Measurements from ENCODE around the gene ZFAND2A. TPM values are rescaled to one million over a fixed set of nuclear protein-coding genes. Genes with fewer than 3 reads are reported as not detected.

Gene ZFAND2A
- total RNA-seq, 4 donors from 2014 or later: 17.8 to 27.0 (median 22.3) TPM

DNA sequence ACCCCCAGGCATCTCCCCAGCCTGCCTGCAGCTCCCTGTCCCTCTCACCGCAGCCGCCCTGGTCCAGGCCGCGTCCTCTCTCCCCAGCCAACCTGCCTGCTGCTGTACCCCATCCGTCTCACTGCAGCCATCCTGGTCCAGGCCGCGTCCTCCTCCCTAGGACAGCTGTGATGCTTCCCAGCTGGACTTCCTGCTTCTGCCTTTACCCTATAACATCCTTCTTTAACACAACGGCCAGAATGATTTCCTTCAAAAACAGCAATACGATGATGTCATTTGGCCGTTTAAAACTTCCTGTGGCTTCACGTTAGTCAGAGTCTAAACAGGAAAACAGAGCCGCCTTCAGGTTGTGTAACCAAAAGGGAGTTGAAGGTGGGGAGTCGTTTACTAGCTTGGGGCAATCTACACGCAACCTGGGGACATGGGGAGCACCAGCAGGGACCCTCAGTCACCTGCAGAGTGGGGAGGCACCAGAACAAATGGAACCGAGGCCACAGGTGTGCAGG, 32.2 kb upstream of the ZFAND2A start:
- 51% methylated on average over 15 of the region's 15 CpGs for WGBS
- peaks cover 80% of the 10 kb centered on the region for H3K27me3 ChIP-seq
- no peaks in the 10 kb centered on the region for H3K9me3 ChIP-seq
- TF ChIP-seq POLR2A (IDR thresholded peaks at IDR 0.05): no peak
- no peak overlapping the region for H3K4me3 ChIP-seq
- H3K4me1 ChIP-seq: no peaks in the 10 kb centered on the region
- no peaks in the 10 kb centered on the region for H3K36me3 ChIP-seq
- no peak overlapping the region for H3K27ac ChIP-seq
- DNase-seq (ENCODE audit: low spot score in 2 of 2): no peak

DNA sequence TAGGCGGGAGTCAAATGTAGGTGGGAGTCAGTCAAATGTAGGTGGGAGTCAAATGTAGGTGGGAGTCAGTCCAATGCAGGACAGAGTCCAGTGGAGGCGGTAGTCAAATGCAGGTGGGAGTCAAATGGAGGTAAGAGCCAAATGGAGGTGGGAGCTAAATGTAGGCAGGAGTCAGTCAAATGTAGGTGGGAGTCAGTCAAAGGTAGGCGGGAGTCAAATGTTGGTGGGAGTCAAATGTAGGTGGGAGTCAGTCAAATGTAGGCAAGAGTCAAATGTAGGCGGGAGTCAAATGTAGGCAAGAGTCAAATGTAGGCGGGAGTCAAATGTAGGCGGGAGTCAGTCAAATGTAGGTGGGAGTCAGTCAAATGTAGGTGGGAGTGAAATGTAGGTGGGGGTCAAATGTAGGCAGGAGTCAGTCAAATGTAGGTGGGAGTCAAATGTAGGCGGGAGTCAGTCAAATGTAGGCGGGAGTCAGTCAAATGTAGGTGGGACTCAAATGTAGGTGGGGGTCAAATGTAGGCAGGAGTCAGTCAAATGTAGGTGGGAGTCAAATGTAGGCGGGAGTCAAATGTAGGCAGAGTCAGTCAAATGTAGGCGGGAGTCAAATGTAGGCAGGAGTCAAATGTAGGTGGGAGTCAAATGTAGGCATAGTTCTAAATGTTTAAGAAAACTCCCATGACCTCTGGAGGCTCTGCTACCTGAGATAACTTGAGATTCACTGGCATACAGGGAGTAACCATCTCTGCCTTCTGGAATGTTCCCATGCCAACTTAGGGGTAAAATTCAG, 30.2 kb upstream of the ZFAND2A start:
- Histone ChIP-seq H3K27ac (no peak overlapping the region), H3K27me3 (peaks cover 89% of the 10 kb centered on the region), H3K36me3 (no peaks in the 10 kb centered on the region), H3K4me3 (no peak overlapping the region), H3K4me1 (no peaks in the 10 kb centered on the region), H3K9me3 (no peaks in the 10 kb centered on the region)
- WGBS: 86% methylated on average over 10 of the region's 10 CpGs
- no peak for DNase-seq (ENCODE audit: low spot score in 2 of 2)
- TF ChIP-seq, protein P1, sequence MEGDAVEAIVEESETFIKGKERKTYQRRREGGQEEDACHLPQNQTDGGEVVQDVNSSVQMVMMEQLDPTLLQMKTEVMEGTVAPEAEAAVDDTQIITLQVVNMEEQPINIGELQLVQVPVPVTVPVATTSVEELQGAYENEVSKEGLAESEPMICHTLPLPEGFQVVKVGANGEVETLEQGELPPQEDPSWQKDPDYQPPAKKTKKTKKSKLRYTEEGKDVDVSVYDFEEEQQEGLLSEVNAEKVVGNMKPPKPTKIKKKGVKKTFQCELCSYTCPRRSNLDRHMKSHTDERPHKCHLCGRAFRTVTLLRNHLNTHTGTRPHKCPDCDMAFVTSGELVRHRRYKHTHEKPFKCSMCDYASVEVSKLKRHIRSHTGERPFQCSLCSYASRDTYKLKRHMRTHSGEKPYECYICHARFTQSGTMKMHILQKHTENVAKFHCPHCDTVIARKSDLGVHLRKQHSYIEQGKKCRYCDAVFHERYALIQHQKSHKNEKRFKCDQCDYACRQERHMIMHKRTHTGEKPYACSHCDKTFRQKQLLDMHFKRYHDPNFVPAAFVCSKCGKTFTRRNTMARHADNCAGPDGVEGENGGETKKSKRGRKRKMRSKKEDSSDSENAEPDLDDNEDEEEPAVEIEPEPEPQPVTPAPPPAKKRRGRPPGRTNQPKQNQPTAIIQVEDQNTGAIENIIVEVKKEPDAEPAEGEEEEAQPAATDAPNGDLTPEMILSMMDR (IDR thresholded peaks at IDR 0.05): no peak
- TF ChIP-seq EP300 (IDR thresholded peaks at IDR 0.05) (no peak), POLR2AphosphoS5 (IDR thresholded peaks at IDR 0.05) (no peak), POLR2A (IDR thresholded peaks at IDR 0.05) (no peak)

DNA sequence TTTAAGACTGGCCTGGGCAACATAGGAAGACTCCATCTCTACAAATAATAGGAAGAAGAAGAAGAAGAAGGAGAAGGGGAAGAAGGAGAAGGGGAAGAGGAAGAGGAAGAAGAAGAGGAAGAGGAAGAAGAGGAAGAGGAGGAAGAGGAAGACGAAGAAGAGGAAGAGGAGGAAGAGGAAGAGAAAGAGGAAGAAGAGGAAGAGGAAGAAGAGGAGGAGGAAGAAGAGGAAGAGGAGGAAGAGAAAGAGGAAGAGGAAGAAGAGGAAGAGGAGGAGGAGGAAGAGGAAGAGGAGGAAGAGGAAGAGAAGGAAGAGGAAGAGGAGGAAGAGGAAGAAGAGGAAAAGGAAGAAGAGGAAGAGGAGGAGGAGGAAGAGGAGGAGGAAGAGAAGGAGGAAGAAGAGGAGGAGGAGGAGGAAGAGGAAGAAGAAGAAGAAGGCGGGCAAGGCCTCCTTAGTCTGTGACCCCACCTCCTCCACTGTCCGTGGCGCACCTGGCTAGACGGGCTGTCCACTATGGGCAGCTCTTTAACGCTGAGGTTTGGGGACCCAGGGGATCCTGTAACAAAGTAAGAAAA, 28.8 kb upstream of the ZFAND2A start:
- WGBS: 89% methylated on average over 5 of the region's 6 CpGs
- no peak for DNase-seq (ENCODE audit: low spot score in 2 of 2)
- TF ChIP-seq POLR2AphosphoS5 (IDR thresholded peaks at IDR 0.05) (no peak), POLR2A (IDR thresholded peaks at IDR 0.05) (no peak), EP300 (IDR thresholded peaks at IDR 0.05) (no peak)
- TF ChIP-seq, protein P1 (IDR thresholded peaks at IDR 0.05): no peak
- Histone ChIP-seq H3K27me3 (peaks cover 87% of the 10 kb centered on the region), H3K9me3 (no peaks in the 10 kb centered on the region), H3K4me3 (no peak overlapping the region), H3K36me3 (no peaks in the 10 kb centered on the region), H3K4me1 (no peaks in the 10 kb centered on the region), H3K27ac (no peak overlapping the region)

DNA sequence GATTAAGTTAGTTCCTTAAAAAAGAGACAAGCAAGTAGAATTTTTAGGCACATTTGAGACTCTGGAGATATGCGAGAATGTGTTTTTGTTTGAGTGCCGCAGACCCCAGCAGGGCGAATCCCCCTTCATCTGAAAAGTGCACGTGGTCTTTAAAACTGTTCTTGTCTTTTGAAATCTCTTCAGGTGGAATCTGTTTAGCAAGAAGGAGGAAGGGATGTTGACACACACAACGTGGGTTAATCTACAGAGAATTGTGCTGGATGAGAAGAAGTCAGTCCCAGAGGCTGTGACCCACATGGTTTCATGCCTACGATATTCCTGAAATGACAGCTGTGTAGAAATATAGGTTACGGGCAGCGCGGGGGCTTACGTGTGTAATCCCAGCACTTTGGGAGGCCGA, 27.1 kb upstream of the ZFAND2A start:
- WGBS: 79% methylated on average over 11 of the region's 11 CpGs
- no peak overlapping the region for H3K27ac ChIP-seq
- no peaks in the 10 kb centered on the region for H3K9me3 ChIP-seq
- TF ChIP-seq POLR2A (IDR thresholded peaks at IDR 0.05): no peak
- TF ChIP-seq EP300 (IDR thresholded peaks at IDR 0.05): no peak
- no peak overlapping the region for H3K4me3 ChIP-seq
- no peaks in the 10 kb centered on the region for H3K4me1 ChIP-seq
- H3K36me3 ChIP-seq: no peaks in the 10 kb centered on the region
- no peak for DNase-seq (ENCODE audit: low spot score in 2 of 2)
- peaks cover 77% of the 10 kb centered on the region for H3K27me3 ChIP-seq

DNA sequence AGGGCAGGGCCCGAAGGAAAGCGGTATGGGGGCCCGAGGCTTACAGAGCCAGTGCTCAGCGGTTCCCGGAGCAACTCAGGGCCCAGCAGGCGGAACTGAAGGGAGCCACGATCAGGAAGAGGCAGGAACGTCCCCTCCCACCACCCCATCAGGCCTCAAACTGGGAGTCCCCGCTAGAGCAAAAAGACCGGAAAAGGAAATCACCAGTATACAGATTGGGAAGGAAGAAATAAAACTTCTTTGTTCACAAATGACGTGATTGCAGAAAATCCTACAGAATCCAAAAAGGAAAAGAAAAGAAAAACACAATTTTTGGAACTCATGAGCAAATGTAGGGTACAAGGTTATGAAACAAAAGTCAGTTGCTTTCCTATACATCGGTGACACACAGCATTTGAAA, 21.6 kb upstream of the ZFAND2A start:
- Histone ChIP-seq H3K36me3 (no peaks in the 10 kb centered on the region), H3K27me3 (peaks cover 39% of the 10 kb centered on the region), H3K27ac (no peak overlapping the region), H3K9me3 (no peaks in the 10 kb centered on the region), H3K4me1 (peaks cover 3% of the 10 kb centered on the region), H3K4me3 (no peak overlapping the region)
- 47% methylated on average over 12 of the region's 12 CpGs for WGBS
- no peak for DNase-seq (ENCODE audit: low spot score in 2 of 2)
- TF ChIP-seq POLR2A (IDR thresholded peaks at IDR 0.05) (no peak), EP300 (IDR thresholded peaks at IDR 0.05) (no peak), POLR2AphosphoS5 (IDR thresholded peaks at IDR 0.05) (no peak)
- TF ChIP-seq, protein P1 (IDR thresholded peaks at IDR 0.05): no peak

DNA sequence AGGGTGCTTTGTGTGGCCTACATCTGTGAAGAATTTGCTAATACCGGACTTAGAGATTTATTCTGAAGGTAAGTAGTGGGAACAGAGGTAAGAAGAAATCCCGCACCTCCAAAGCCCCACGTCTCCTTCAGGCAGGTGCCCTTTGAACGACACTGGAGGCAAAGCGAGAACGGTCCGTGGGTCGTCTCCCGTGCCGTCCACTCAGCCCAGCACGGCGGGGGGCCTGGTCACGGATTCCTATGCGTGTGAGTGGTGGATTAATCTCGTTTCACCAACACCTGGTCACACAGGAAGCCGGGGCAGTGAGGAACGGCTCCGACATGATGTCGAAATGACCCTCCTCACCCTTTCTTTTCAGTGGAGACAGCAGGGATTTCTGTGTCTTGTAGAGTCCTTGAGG, 21.0 kb upstream of the ZFAND2A start:
- TF ChIP-seq POLR2AphosphoS5 (IDR thresholded peaks at IDR 0.05) (no peak), POLR2A (IDR thresholded peaks at IDR 0.05) (no peak), EP300 (IDR thresholded peaks at IDR 0.05) (no peak)
- TF ChIP-seq, protein P1 (IDR thresholded peaks at IDR 0.05): no peak
- no peak overlapping the region for H3K4me3 ChIP-seq
- no peak overlapping the region for H3K27ac ChIP-seq
- peaks cover 33% of the 10 kb centered on the region for H3K27me3 ChIP-seq
- WGBS: 87% methylated on average over 19 of the region's 19 CpGs
- H3K36me3 ChIP-seq: no peaks in the 10 kb centered on the region
- no peak for DNase-seq (ENCODE audit: low spot score in 2 of 2)
- H3K9me3 ChIP-seq: no peaks in the 10 kb centered on the region
- peaks cover 9% of the 10 kb centered on the region for H3K4me1 ChIP-seq

Data from suprapubic skin (tissue), 4 donors.